NCI-H1694 (cell line): ENCODE data around the gene ATG4D.
A peak's percentile ranks its signal among the peaks of the same experiment; 100 is the strongest.
"Not testable (repeated sequence)": the region's sequence is repeated elsewhere in the genome, so short reads cannot be mapped to it uniquely, and the experiment has no call there.

Experiments used
- DNase-seq: peaks from one replicate; lab custom pipeline; 2025; lab: John Stamatoyannopoulos, UW

The ATG4D gene

GRCh38 chr19:10552510-10553053 is 8.9 kb downstream of the ATG4D start:
- no peak for DNase-seq

DNA sequence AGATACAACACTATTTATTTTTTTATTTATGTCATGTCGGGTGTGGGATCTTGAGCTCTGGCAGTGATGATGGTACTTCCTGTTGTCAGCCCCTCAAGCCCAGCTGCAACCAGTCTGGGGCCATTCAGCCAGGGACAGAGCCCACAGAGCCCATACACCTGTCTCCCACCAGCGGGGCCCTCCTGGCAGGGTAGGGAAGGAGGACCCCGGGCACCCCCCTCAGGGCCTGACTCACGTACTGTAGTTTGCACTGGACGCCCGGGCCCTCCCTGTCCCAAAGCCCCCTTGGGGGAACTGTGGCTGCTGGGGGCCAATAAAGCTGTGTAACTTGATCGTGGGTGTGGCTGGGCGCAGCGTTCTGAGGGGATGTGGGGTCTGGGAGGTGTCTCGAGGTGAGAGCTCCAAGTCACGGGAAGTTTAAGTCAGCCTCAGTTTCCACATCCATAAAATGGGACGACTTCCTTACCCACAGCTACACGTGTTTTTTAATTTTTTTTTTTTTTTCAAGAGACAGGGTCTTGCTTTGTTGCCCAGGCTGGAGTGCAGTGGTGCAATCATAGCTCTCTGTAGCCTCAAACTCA is 9.5 kb downstream of the ATG4D start:
- no peak for DNase-seq

DNA sequence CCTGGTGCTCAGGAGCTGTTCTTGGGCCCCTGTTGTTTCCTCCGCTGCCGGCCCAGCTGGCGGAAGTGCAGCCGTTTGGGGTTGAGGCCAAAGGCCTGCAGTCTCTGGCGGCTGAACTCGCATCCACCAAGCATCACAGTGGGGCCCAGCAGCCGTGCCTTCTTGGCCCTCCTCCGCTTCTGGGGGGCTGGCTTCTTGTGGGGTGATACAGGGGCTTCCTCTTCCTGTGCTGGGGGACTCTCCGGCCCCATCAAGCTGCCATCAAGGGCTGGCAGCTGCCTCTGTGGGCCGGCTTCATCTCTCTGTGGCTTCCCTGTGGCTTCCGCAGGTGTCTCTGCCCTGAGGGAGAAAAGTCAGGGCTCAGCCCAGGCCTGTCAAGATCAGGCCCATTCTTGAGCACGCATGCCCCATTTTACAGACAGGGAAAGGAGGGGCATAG is 10.3 kb downstream of the ATG4D start:
- no peak for DNase-seq

GRCh38 chr19:10554760-10555609 is 11.3 kb downstream of the ATG4D start:
- DNase-seq: no peak

DNA sequence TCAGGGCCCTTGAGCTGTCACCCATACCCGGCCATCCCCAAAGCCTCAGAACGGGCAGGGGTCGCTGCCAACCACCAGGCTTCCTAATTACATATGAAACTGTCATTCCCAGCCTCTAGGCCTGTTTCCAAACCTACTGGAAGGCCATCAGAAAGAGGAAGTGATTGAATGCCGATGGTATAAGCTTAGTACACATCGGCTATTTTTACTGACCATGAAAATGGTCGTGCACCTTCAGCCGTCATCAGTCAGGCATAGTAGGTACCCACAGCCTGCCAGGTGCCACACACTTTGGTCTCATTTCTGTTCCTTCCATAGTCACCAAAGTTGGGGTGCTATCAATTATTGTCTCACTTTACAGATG is 11.9 kb downstream of the ATG4D start:
- no peak for DNase-seq

DNA sequence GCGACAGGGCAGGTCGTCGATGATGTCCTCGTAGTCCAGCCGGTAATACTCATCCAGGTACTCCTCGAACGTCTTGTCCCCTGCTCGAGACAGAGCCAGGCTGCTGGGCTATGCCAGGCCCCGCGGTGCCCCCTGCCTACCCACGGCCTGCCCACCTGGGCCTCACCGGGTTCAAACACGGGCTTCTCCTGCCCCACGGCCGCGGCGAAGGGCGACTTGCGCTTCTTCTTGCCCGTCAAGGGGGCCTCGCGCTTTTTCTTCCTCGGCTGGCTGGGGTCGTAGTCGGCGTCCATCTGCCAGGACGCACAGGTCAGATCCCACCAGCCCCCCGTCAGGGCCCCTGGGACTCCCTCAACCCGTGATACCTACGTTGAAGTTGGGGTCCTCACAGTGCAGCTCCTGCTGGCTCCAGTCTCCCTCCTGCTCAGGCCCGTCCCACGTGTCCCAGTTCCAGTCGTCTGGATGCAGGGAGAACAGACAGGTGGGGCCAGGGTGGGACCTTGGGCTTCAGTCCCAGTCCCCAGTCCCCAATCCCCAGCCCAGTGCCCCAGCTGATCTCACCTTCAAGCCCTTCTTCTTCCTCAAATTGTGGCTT is 14.0 kb downstream of the ATG4D start:
- DNase-seq: no peak

- DNase-seq: no peak
These were observed 16.4 kb downstream of the ATG4D start for GRCh38 chr19:10560154-10560553.

DNA sequence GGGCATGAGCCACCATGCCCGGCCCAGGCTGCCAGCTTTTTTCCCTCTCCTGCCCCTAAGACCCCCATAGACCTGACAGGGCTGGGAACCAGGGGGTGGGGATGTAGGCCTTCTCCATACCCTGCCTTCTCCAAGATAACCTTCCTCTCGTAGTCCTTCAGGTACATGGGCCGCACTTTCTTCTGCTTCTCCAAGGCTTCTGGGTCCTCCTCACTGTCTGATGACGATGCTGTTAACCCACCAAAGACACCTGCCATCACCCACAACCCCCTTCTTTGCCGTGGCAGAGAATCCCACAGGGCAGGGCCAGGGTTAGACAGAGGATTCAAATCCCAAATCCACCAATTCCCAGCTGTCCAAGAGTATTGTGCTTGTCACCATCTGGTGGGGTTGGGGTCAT is 18.9 kb downstream of the ATG4D start:
- no peak for DNase-seq

GRCh38 chr19:10565028-10565566 is 21.4 kb downstream of the ATG4D start:
- no peak for DNase-seq

DNA sequence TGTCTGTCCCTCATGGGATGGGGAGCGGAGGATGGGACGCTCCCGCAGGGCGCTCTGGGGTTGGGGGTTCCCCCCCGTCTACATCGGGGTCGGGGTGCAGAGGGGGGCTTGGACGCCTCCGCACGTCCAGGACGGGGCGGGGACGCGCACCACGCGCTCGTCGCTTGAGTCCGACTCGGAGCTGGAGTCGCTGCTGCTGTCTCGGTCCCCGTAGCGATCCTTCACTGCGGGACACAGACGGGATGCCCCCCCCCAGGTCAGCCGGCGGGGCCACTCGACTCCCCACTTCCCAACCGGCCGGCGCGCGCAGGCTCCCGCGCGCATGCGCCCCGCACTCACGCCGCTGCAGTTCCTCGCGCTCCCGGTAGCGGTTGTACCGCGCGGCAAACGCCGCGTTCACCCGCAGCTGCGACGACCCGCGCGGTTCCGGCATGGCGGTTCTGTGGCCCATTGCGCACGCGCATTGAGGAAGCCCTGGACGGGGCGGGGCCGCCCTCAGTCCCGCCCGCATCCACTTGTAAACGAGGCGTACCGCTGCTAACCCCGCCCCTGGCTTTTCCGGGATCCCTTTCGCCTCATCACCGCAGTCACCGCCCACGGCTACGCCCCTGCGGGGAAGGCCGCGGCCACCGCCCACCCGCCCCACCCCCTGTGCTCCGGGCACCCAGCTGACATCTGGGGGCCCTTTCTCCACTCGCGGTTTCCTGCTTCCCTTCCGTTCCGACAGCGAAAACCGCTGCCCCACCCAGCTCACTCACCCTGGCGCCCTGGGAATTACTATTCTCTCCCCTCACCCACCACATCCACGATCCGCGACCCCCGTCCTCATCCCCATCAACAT is 22.1 kb downstream of the ATG4D start, which contains the start of gene KRI1:
KRI1 (minus strand) TSS at position 444 of the 841 bp plus-strand sequence; CDS start at position 433, 11 bp downstream.
- DNase-seq: peak; percentile 89

- DNase-seq: no peak
These were observed 22.6 kb downstream of the ATG4D start for GRCh38 chr19:10566408-10566657.

DNA sequence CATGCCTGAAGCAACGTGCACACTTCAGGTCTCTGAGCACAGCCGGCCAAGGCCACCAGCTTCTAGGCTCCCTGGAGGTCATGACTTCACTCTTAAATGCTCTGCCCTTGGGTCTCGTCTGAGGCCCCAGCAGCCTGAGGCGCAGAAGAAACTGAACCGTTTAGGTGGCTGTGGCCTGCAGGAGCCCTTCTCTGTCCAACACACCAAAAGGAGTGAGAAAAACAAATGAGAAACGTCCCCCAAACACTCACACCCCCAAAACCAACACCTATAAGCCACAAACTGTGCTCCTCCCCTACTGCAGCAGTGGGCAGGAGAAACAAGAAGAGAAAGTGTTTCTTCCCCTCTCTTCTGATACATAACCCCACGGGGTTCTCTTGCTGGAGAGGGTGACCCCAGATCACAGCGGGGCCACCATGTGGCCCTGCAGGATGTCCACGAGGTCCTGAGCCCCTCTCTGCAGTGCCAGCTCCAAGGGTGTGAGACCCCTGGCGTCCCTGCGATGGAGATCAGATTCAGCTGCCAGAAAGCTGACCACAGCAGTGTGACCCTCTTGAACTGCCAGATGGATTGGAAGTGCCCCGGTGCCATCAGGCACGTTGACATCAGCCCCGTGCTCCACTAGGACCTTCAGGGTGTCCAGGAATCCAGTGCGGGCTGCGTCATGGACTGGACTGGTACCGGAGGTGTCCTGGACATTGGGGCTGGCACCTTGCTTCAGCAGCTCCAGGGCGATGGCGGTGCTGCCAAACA is 23.1 kb downstream of the ATG4D start:
- no peak for DNase-seq

- DNase-seq: no peak
These were observed 24.0 kb downstream of the ATG4D start for GRCh38 chr19:10567656-10568055.

- DNase-seq: no peak
These were observed 24.5 kb downstream of the ATG4D start for GRCh38 chr19:10568062-10568825.

DNA sequence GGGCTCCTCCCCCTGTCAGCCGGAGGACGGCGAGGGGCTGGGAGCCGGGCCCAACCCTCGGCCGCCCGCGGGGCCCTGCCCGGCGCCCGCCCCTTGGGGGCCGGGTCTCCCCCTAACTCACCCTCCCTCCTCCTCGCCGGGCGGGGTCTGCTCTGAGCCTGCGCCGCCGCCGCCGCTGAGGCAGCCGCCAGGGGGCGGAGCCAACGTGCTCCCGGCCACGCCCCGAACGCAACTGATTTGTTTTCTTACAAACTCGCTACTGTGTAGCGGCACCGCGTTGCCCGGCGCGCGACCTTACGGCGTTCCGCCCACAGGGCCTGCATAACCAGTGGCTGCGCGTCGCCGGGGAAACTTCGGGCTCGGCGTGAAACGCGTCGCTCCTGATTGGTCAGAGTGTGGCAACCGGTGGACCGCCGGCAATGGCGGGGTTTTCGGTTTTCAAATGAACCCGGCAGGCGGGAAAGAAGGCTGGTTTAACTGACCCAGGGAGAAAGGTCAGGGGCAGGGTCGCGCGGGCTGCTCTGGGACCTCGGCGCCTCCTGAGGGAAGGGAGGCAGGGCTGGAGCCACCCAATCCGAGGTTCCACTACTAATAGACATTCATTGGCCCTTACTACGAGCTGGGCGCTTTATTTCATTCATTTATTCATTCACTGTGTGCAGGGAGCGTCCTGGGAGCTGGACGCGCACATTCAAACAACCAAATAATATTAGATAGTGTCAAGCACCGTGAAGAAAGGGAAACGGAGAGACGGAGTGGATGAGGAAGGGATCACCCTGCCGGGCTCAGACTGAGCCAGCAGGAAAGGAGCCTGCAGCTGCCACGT is 25.3 kb downstream of the ATG4D start, which contains the start of gene CDKN2D:
CDKN2D (minus strand) TSS at position 154 of the 826 bp plus-strand sequence. CDS start 326 bp downstream, outside the sequence.
- DNase-seq: peak; percentile 95

DNA sequence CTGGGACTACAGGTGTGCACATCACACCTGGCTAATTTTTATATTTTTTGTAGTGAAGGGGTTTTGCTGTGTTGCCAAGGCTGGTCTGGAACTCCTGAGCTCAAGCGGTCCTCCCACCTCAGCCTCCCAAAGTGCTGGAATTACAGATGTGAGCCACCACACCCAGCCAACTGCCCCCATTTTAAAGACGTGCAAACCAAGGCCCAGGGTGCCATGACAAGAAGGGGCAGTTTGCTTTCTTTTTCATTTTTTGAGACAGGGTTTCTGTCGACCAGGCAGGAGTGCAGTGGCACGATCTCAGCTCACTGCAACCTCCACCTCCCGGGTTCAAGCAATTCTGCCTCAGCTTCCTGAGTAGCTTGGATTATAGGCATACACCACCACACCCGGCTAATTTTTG is 30.1 kb downstream of the ATG4D start:
- DNase-seq: not testable (repeated sequence)

DNA sequence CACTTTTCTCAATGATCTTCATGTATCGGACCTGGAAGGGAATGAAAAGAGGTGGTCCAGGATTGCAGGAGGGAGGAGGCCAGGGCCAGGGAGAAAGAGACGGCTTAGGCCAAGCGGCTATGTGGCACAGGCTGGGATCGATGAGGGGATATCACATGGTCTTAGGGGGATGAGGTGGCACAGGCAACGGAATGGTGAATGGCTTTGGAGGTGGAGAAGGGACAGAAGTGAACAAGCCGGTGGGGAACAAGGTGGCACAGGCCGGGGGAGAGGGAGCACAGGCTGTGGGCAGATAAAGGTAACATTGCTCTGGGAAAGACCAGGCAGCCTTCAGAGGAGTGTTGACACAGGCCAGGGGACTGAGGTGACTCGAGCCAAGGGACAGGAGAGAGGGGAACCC is 30.8 kb downstream of the ATG4D start:
- no peak for DNase-seq

DNA sequence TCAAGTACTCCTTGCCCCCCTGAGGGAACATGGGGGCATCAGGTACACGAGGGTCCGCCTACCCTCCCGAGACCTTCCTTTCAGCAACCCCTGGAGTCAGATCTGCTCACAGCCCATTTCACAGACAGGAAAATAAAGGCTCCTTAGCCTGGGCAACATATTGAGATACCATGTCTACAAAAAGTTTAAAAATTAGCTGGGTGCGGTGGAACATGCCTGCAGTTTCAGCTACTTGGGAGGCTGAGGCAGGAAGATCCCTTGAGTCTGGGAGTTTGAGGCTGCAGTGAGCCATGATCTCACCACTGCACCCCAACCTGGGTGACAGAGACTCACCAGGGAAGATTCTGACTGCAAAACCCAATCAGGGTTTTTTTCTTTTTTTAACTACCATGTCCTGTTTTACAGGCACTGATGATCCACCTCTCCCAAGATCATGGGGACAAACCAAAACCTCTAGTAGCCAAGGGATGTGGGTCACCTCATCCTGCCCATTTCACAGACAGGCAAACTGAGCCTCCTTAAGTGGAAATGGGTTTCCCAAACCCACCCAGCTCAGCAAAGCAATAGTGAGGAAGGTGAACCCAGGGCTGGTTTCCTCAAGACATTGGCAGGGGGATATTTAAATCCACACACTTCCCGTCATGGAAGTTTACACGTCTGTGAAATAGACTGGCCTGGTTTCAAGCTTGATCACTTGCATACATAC is 31.5 kb downstream of the ATG4D start:
- no peak for DNase-seq

- no peak for DNase-seq
These were observed 34.2 kb downstream of the ATG4D start for GRCh38 chr19:10577951-10578350.
